Mesendoderm (in vitro differentiated cells): ENCODE results near the gene PJA1.

Experiments
- DNase-seq: peaks from one replicate; pipeline ENCODE4 v3.0.0; 2013
- H2AK5ac ChIP-seq: 2 replicates; pipeline ENCODE4 v1.6.1; 2013; ENCODE audit warnings: low read length, inconsistent platforms
- H2BK120ac ChIP-seq: 2 replicates; pipeline ENCODE4 v1.6.1; 2013; ENCODE audit warnings: low read depth, mild to moderate bottlenecking, low read length, moderate library complexity, mixed read lengths
- H2BK15ac ChIP-seq: replicated peaks from 2 replicates; pipeline ENCODE4 v1.6.1; 2013; ENCODE audit warnings: low read depth, mild to moderate bottlenecking, moderate library complexity
- H2BK5ac ChIP-seq: 2 replicates; pipeline ENCODE4 v1.6.1; 2013; ENCODE audit warnings: low read length, inconsistent platforms
- H3K18ac ChIP-seq: 2 replicates; pipeline ENCODE4 v1.6.1; 2013; ENCODE audit warnings: mild to moderate bottlenecking, low read length, mixed read lengths
- H3K23ac ChIP-seq: one replicate; pipeline ENCODE4 v1.6.1; 2013; ENCODE audit warnings: low read length
- H3K27ac ChIP-seq: 2 replicates; pipeline ENCODE4 v1.5.1; 2013; ENCODE audit warnings: low read depth, mild to moderate bottlenecking, inconsistent platforms, low read length, moderate library complexity
- H3K27me3 ChIP-seq: 2 replicates; pipeline ENCODE4 v1.6.1; 2013; ENCODE audit warnings: low read length, control low read depth, mild to moderate bottlenecking, inconsistent platforms; ENCODE audit not compliant: insufficient read depth, poor library complexity
- H3K36me3 ChIP-seq: 2 replicates; pipeline ENCODE4 v1.6.1; 2013; ENCODE audit warnings: low read length, inconsistent platforms; ENCODE audit not compliant: control insufficient read depth, insufficient read depth
- H3K4ac ChIP-seq: one replicate; pipeline ENCODE4 v1.6.1; 2013; ENCODE audit warnings: low read depth, mild to moderate bottlenecking, low read length, moderate library complexity
- H3K4me1 ChIP-seq: 2 replicates; pipeline ENCODE4 v1.6.1; 2013; ENCODE audit warnings: low read depth, low read length, inconsistent platforms; ENCODE audit not compliant: control insufficient read depth
- H3K4me2 ChIP-seq: 2 replicates; pipeline ENCODE4 v1.6.1; 2013; ENCODE audit warnings: low read length
- H3K4me3 ChIP-seq: 2 replicates; pipeline ENCODE4 v1.5.1; 2013; ENCODE audit warnings: mild to moderate bottlenecking, low read length
- H3K56ac ChIP-seq: one replicate; pipeline ENCODE4 v1.6.1; 2013; ENCODE audit warnings: low read length
- H3K79me1 ChIP-seq: 2 replicates; pipeline ENCODE4 v1.6.1; 2013; ENCODE audit warnings: low read length, inconsistent platforms
- H3K79me2 ChIP-seq: 2 replicates; pipeline ENCODE4 v1.6.1; 2013; ENCODE audit warnings: mild to moderate bottlenecking, low read length; ENCODE audit not compliant: control insufficient read depth, insufficient read depth
- H3K9ac ChIP-seq: 2 replicates; pipeline ENCODE4 v1.6.1; 2013; ENCODE audit warnings: low read length, inconsistent platforms
- H4K5ac ChIP-seq: one replicate; pipeline ENCODE4 v1.6.1; 2013; ENCODE audit warnings: low read length
- H4K8ac ChIP-seq: one replicate; pipeline ENCODE4 v1.6.1; 2013; ENCODE audit warnings: low read depth, mild to moderate bottlenecking, control low read depth, low read length, moderate library complexity
- WGBS: extraction: QIAGEN DNeasy Blood & Tissue Kit; methylation state at CpG from one replicate; pipeline ENCODE4 v1.1.7; 2013; ENCODE audit warnings: low lambda C conversion rate, missing lambda C conversion rate; ENCODE audit not compliant: insufficient coverage; ENCODE audit errors: extremely low coverage; 5-methylcytosine and 5-hydroxymethylcytosine counted together

The PJA1 gene

DNA sequence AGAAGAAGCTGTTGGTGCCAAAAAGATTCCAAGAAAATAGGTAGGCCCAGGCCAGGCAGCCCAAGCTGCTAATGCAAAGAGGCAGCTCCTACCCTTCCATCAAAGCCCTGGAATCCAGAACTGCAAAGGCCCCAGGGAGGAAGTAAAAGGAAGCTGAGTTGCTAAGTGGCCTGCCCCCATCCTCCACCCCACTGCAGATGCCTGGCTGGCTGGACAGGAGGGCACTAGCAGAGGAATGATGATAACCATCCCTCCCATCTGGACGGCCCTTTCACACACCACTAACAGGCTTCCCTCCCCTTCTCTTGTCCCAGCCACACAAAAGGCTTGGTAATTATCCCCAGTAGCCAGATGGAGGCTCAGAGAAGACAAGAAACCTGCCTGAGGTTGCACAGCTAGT is 32.4 kb upstream of the PJA1 start:
- Histone ChIP-seq H3K4me3 (no peak overlapping the region), H3K4me2 (no peak overlapping the region), H2BK5ac (no peak overlapping the region), H3K9ac (no peak overlapping the region), H2BK15ac (no peak overlapping the region), H3K27me3 (no peaks in the 10 kb centered on the region), H3K79me2 (no peaks in the 10 kb centered on the region), H3K23ac (no peak overlapping the region), H3K56ac (no peak overlapping the region), H3K27ac (no peak overlapping the region), H2AK5ac (no peak overlapping the region), H3K18ac (no peak overlapping the region), H4K5ac (no peak overlapping the region), H2BK120ac (no peak overlapping the region), H3K79me1 (no peaks in the 10 kb centered on the region), H3K4me1 (no peaks in the 10 kb centered on the region), H3K4ac (no peak overlapping the region), H4K8ac (no peak overlapping the region), H3K36me3 (no peaks in the 10 kb centered on the region)
- DNase-seq: no peak
- no CpG with 5 or more reads among the region's 1 CpG for WGBS

- H2AK5ac ChIP-seq: no peak overlapping the region
- no peak overlapping the region for H3K4ac ChIP-seq
Measured at GRCh38 chrX:69196666-69197065, 31.4 kb upstream of the PJA1 start.

GRCh38 chrX:69195810-69196209 is 30.6 kb upstream of the PJA1 start:
- H4K8ac ChIP-seq: no peak overlapping the region
- H3K23ac ChIP-seq: no peak overlapping the region
- H3K9ac ChIP-seq: no peak overlapping the region
- H3K79me2 ChIP-seq: no peaks in the 10 kb centered on the region
- no CpG with 5 or more reads among the region's 3 CpGs for WGBS
- H3K27ac ChIP-seq: no peak overlapping the region
- no peak for DNase-seq
- no peak overlapping the region for H3K56ac ChIP-seq
- H3K4me3 ChIP-seq: no peak overlapping the region
- no peaks in the 10 kb centered on the region for H3K27me3 ChIP-seq
- H2BK5ac ChIP-seq: no peak overlapping the region
- H3K4me2 ChIP-seq: no peak overlapping the region
- no peak overlapping the region for H3K4ac ChIP-seq
- no peaks in the 10 kb centered on the region for H3K36me3 ChIP-seq
- H3K4me1 ChIP-seq: no peaks in the 10 kb centered on the region
- H4K5ac ChIP-seq: no peak overlapping the region
- no peak overlapping the region for H2BK15ac ChIP-seq
- no peaks in the 10 kb centered on the region for H3K79me1 ChIP-seq
- no peak overlapping the region for H3K18ac ChIP-seq
- H2BK120ac ChIP-seq: no peak overlapping the region
- H2AK5ac ChIP-seq: no peak overlapping the region

More at GRCh38 chrX:69196666-69197065, 31.4 kb upstream of the PJA1 start:
- Histone ChIP-seq H4K8ac (no peak overlapping the region), H4K5ac (no peak overlapping the region), H3K4me1 (no peaks in the 10 kb centered on the region), H3K23ac (no peak overlapping the region), H3K18ac (no peak overlapping the region), H3K79me1 (no peaks in the 10 kb centered on the region), H2BK5ac (no peak overlapping the region), H3K9ac (no peak overlapping the region), H2BK120ac (no peak overlapping the region), H3K56ac (no peak overlapping the region), H3K27me3 (no peaks in the 10 kb centered on the region), H3K79me2 (no peaks in the 10 kb centered on the region), H3K4me2 (no peak overlapping the region), H3K4me3 (no peak overlapping the region), H2BK15ac (no peak overlapping the region), H3K36me3 (no peaks in the 10 kb centered on the region), H3K27ac (no peak overlapping the region)
- no CpG with 5 or more reads among the region's 3 CpGs for WGBS
- DNase-seq: no peak

GRCh38 chrX:69195192-69195591 is 29.9 kb upstream of the PJA1 start:
- H3K23ac ChIP-seq: no peak overlapping the region
- no peak overlapping the region for H2AK5ac ChIP-seq
- H3K4me1 ChIP-seq: no peaks in the 10 kb centered on the region
- H3K56ac ChIP-seq: no peak overlapping the region
- no peak overlapping the region for H2BK120ac ChIP-seq
- no peak overlapping the region for H2BK15ac ChIP-seq
- H3K79me1 ChIP-seq: no peaks in the 10 kb centered on the region
- no peak overlapping the region for H4K5ac ChIP-seq
- H4K8ac ChIP-seq: no peak overlapping the region
- WGBS: no CpG with 5 or more reads among the region's 10 CpGs
- no peak overlapping the region for H2BK5ac ChIP-seq
- no peak overlapping the region for H3K9ac ChIP-seq
- H3K4me3 ChIP-seq: no peak overlapping the region
- no peak overlapping the region for H3K4me2 ChIP-seq
- H3K79me2 ChIP-seq: no peaks in the 10 kb centered on the region
- DNase-seq: no peak
- H3K18ac ChIP-seq: no peak overlapping the region
- H3K27ac ChIP-seq: no peak overlapping the region
- H3K36me3 ChIP-seq: no peaks in the 10 kb centered on the region
- no peak overlapping the region for H3K4ac ChIP-seq
- no peaks in the 10 kb centered on the region for H3K27me3 ChIP-seq

GRCh38 chrX:69192603-69193002 is 27.4 kb upstream of the PJA1 start:
- H2BK120ac ChIP-seq: no peak overlapping the region
- no peaks in the 10 kb centered on the region for H3K79me2 ChIP-seq
- H4K5ac ChIP-seq: no peak overlapping the region
- H3K27ac ChIP-seq: no peak overlapping the region
- no peak overlapping the region for H3K4ac ChIP-seq
- no peaks in the 10 kb centered on the region for H3K79me1 ChIP-seq
- H2AK5ac ChIP-seq: no peak overlapping the region
- no peaks in the 10 kb centered on the region for H3K4me1 ChIP-seq
- DNase-seq: no peak
- H3K9ac ChIP-seq: no peak overlapping the region
- WGBS: no CpG with 5 or more reads among the region's 2 CpGs
- no peak overlapping the region for H4K8ac ChIP-seq
- no peaks in the 10 kb centered on the region for H3K36me3 ChIP-seq
- no peak overlapping the region for H2BK5ac ChIP-seq
- H3K18ac ChIP-seq: no peak overlapping the region
- no peak overlapping the region for H3K4me3 ChIP-seq
- H3K4me2 ChIP-seq: no peak overlapping the region
- no peak overlapping the region for H3K23ac ChIP-seq
- no peak overlapping the region for H2BK15ac ChIP-seq
- no peaks in the 10 kb centered on the region for H3K27me3 ChIP-seq
- no peak overlapping the region for H3K56ac ChIP-seq

DNA sequence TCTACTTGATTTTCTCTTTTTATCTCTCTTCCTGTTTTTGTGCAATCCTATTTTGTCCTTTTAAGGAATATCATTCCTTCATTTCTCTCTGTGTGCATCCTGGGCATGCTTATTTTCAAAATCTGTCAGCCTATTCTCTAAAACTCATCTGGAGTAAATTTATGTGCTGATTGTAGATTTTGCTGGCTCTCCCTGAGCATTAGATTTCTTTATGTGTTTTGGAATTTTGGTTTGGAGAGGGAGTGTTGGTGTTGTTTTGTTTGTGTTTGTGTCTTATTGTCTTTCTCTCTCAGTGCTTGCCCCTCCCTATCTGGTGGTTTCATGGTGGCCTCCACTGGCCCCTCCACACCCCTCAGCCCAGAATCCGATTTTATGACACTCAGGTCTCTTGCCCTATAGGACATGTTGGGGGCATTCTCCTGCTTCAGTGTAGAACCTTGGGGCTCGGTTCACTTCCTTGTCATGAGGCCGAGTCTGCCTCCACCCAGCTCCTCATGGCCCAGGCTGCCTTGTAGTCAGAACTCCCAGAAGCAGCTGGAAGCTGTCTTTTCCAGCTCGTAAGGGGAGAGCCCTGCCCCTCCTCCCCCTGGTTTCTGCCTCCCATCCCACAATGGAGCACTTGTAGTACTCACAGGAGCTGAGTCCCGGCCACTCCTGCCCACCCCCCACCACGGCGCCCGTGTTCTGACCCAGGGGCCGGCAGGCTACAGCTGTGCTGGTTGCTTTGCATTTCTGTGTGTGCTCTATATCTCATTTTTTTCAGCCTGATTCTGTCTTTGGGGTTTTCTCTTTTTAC is 24.5 kb upstream of the PJA1 start:
- no peak overlapping the region for H3K4me2 ChIP-seq
- H4K5ac ChIP-seq: no peak overlapping the region
- DNase-seq: no peak
- no peak overlapping the region for H2AK5ac ChIP-seq
- no peaks in the 10 kb centered on the region for H3K36me3 ChIP-seq
- no peak overlapping the region for H4K8ac ChIP-seq
- no peaks in the 10 kb centered on the region for H3K79me2 ChIP-seq
- H3K18ac ChIP-seq: no peak overlapping the region
- H3K23ac ChIP-seq: no peak overlapping the region
- H3K56ac ChIP-seq: no peak overlapping the region
- H2BK120ac ChIP-seq: no peak overlapping the region
- no peak overlapping the region for H3K9ac ChIP-seq
- H2BK5ac ChIP-seq: no peak overlapping the region
- no peaks in the 10 kb centered on the region for H3K79me1 ChIP-seq
- no peak overlapping the region for H3K27ac ChIP-seq
- no peaks in the 10 kb centered on the region for H3K4me1 ChIP-seq
- no peak overlapping the region for H2BK15ac ChIP-seq
- H3K27me3 ChIP-seq: no peaks in the 10 kb centered on the region
- H3K4ac ChIP-seq: no peak overlapping the region
- H3K4me3 ChIP-seq: no peak overlapping the region
- WGBS: no CpG with 5 or more reads among the region's 9 CpGs
